GM19455 (cell line): ENCODE measurements around the gene TRAPPC5.

Experiments
- ATAC-seq: cut with Tn5 transposase; IDR thresholded peaks from one replicate; pipeline ENCODE4 v1.9.1; 2021; ENCODE audit not compliant: unreplicated experiment

TRAPPC5 gene

GRCh38 chr19:7730286-7731217 lies 49.9 kb downstream of the TRAPPC5 start:
- ATAC-seq = no peak

DNA sequence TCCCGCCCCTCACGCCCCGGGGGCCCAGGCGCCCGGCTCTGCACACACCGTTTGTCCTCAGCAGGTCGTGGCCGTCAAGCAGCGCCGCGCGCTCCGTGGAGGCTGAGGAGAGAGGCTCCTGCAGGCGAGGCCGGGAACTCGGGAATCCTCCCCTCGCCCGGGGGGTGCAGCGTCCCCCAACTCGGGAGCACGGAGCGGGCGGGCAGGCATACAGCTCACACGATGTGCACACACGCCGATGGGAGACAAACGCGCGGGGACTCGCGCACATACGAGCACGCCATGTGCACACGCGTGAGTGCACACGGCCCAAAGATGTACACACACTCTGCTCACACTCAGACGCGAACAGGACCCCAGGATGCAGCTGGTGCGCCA lies 50.6 kb downstream of the TRAPPC5 start:
- ATAC-seq = no peak

DNA sequence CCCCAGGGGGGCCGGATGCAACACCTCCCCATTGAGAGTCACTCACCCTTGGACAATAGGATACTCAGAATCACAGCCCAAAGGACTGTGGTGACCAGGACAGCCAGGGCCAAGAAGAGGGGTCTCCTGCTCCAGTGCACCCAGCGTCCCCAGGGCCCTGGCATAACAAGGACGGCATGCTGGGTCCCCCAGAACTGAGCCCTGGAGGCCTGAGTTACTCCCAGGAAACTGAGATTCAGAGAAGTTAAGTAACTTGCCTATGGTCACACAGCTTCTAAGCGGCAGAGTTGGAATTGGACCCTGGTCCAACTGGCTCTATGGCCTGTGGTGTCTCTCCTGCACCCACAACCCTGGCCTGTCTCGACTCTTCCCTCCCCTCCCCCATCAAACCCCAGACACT lies 51.0 kb downstream of the TRAPPC5 start:
- ATAC-seq = no peak

DNA sequence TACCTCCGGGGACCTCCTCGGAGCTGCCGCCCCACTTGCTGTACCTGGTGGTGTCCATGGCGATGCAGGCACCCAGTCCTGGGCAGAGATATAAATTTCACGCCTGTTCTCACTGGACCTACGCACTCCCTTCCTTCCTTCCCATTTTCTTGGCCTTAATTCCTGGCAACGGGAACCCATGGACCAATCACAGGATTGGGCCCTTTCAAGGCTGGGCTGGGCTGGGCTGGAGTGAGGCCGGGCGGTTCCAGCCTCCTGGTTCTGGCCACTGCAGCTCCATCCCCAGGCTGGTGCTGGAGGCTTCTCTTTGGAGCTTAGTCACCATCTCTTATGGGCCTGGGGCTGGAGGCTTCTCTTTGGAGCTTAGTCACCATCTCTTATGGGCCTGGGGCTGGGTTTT lies 51.4 kb downstream of the TRAPPC5 start, which contains the start of gene CLEC4G:
CLEC4G (minus strand) TSS at position 66 of the 400 bp plus-strand sequence; CDS start at position 58, 8 bp downstream.
- ATAC-seq = no peak

DNA sequence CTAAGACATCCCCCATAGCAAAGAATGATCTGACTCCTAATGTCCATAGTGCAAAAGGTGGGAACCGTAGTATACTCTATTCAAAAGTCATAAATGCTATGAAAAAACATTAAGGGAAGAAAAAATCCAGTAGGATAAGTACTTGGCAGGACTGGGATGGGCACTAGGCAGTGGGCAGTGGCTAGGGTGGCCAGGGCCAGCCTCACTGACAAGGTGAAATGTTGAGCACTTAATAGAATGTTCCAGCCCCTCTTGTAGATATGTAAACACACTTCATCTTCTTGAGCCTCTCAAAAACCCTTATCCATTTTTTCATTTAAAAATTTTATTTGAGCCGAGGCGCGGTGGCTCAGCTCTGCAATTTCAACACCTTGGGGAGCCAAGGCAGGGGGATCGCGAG lies 52.7 kb downstream of the TRAPPC5 start:
- no peak for ATAC-seq

GRCh38 chr19:7734220-7735203 lies 53.9 kb downstream of the TRAPPC5 start:
- no peak for ATAC-seq

DNA sequence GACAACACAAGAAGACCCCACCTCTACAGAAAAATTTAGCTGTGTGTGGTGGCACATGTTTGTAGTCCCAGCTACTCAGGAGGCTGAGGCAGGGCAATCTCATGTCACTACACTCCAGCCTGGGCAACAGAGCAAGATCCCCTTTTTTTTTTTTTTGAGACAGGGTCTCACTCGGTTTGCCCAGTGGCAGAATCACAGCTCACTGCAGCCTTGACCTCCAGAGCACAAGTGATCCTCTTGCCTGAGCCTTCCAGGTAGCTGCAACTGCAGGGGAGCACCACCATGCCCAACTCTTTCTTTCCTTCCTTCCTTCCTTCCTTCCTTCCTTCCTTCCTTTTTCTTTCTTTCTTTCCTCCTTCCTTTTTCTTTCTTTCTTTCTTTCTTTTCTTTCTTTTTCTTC lies 55.5 kb downstream of the TRAPPC5 start:
- ATAC-seq = no peak

DNA sequence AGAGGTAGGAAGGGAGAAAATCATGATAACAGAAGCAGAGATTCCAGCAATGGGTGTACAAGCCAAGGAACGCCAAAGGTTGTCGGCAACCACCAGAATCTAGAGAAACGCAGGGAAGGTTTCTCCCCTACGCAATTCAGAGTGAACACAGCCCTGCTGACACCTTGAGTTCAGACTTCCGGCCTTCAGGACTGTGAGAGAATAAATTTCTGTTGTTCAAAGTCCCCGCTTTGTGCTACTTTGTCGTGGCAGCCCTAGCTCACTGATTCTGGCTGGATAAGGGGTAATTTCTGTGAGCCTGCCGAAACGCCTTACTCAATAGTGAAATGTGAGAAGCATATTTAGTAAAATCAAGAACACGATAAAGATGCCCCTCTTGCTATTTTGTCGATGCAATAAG lies 56.6 kb downstream of the TRAPPC5 start:
- no peak for ATAC-seq
